ENCODE results near the gene NEK1. TPM values are rescaled to one million over a fixed set of nuclear protein-coding genes. Genes with fewer than 3 reads are reported as not detected.

Gene NEK1
- total and polyA plus RNA-seq, 2 of the 4 experiments (the other 2 are of a cell fraction) = 3.3 to 3.9 TPM

DNA sequence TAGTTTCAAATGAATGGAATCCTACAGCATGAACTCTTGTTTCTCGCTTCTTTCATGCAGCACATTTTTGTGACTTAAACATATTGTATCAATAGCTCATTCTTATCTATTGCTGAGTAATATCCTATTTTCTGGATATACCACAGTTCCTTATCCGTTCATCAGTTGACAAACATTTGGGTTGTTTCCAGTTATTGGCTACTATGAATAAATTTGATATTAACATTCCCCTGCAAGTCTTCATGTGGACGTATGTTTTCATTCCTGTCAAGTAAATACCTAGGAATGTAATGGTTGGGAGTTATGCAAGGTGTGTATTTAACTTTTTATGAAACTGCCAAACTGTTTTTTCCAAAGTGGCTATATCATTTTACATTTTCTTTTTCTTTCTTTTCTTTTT lies 227.6 kb downstream of the NEK1 start:
- Histone ChIP-seq H3K9me3 (ENCODE audit: control insufficient read depth, insufficient read depth, low read length) (peaks cover 2% of the 10 kb centered on the region; the same call in 1 of the 2 replicates), H3K14ac (replicated peaks; ENCODE audit: low read depth, low read length) (no peak overlapping the region), H3K9me1 (ENCODE audit: insufficient read depth, low read length) (peaks cover 3% of the 10 kb centered on the region; the same call in 1 of the 2 replicates), H3K36me3 (ENCODE audit: control insufficient read depth, insufficient read depth, low read length) (no peaks in the 10 kb centered on the region), H3K56ac (ENCODE audit: extremely low read depth, insufficient read depth, low read length) (no peak overlapping the region), H3K27ac (ENCODE audit: insufficient read depth, low read length) (0 out of 2 replicates have a peak overlapping the region, but pooled peaks have one; percentile 19), H2AFZ (replicated peaks; ENCODE audit: low read length, poor library complexity) (no peak overlapping the region), H2BK120ac (ENCODE audit: low read depth, low read length) (no peak overlapping the region), H3K4me1 (ENCODE audit: control insufficient read depth, insufficient read depth, low read length) (peaks cover 11% of the 10 kb centered on the region), H2BK5ac (ENCODE audit: low read depth, low read length, poor library complexity, severe bottlenecking) (peak overlapping the region; percentile 96), H4K91ac (ENCODE audit: insufficient read depth, low read depth, low read length) (no peak overlapping the region), H3K4me3 (ENCODE audit: insufficient read depth, low read depth, low read length) (no peak overlapping the region), H3K4me2 (ENCODE audit: low read depth, low read length) (no peak overlapping the region), H2AK9ac (replicated peaks; ENCODE audit: low read depth, low read length, poor library complexity) (no peak overlapping the region), H3K79me1 (ENCODE audit: low read depth in 1 of 2, low read length in 2 of 2) (no peaks in the 10 kb centered on the region), H3K23ac (ENCODE audit: low read depth, low read length) (no peak overlapping the region; the same call in 1 of the 2 replicates), H2BK20ac (ENCODE audit: low read depth, low read length) (peak overlapping the region; percentile 24; the same call in 1 of the 2 replicates), H3K4ac (ENCODE audit: low read depth, low read length) (no peak overlapping the region), H4K20me1 (ENCODE audit: insufficient read depth, low read length) (no peaks in the 10 kb centered on the region), H3K27me3 (ENCODE audit: control insufficient read depth, insufficient read depth, low read length) (no peaks in the 10 kb centered on the region), H2BK15ac (ENCODE audit: low read depth, low read length) (no peak overlapping the region), H3K9ac (ENCODE audit: low read depth, low read length) (no peak overlapping the region), H4K8ac (ENCODE audit: low read depth in 2 of 2, low read length in 2 of 2) (no peak overlapping the region), H4K5ac (ENCODE audit: low read depth, low read length) (no peak overlapping the region), H2AK5ac (ENCODE audit: low read depth, low read length) (no peak overlapping the region), H3K18ac (ENCODE audit: low read depth, low read length) (peak overlapping the region; percentile 11; the same call in 1 of the 2 replicates)
- in situ Hi-C loops (cut with MboI; ENCODE audit: low sequenced_read_pairs) (no loop called here), intact Hi-C loops (cut with micrococcal nuclease) (no loop called here), dilution Hi-C loops (cut with HindIII; ENCODE audit: low sequenced_read_pairs, unreplicated experiment) (no loop called here)
- POLR2A ChIA-PET (ENCODE audit: unreplicated experiment) = no interaction called here
- TF ChIP-seq FOS (IDR thresholded peaks at IDR 0.05; ENCODE audit: low read depth, low read length) (no peak), CEBPB (IDR thresholded peaks at IDR 0.05; ENCODE audit: low read depth, low read length) (no peak)
- DNase-seq (no peak), ATAC-seq (ENCODE audit: low read depth) (no peak)
- no TSS peak for BruUV-seq (replicated peaks)
- CTCF ChIA-PET = no interaction called here
- no CpG with 5 or more reads among the region's 3 CpGs for WGBS, 2 experiments (ENCODE audit: extremely low coverage in 2 of 2, insufficient read length in 1 of 2)

Measured in IMR-90 (cell line).